HepG2 (cell line): ENCODE data around the gene NPPA.

Experiments used
- ELF4 ChIP-seq: sonication (generic); formaldehyde crosslinking; IDR thresholded peaks from 2 replicates; pipeline ENCODE4 v1.5.0; 2020; ENCODE audit warnings: missing genetic modification reagents, mild to moderate bottlenecking, moderate library complexity, borderline replicate concordance
- ESRRA ChIP-seq: sonication (generic); formaldehyde crosslinking; IDR thresholded peaks from 2 replicates; pipeline ENCODE4 v1.5.1; 2020; ENCODE audit warnings: mild to moderate bottlenecking, low read depth, missing genetic modification reagents
- STAT6 ChIP-seq: sonication (generic); formaldehyde crosslinking; IDR thresholded peaks from 2 replicates; pipeline ENCODE4 v1.4.0; 2020; ENCODE audit warnings: missing genetic modification reagents, mild to moderate bottlenecking, borderline replicate concordance
- ZSCAN9 ChIP-seq: IDR thresholded peaks from 2 replicates; pipeline ENCODE4 v1.6.1; 2016; ENCODE audit warnings: borderline replicate concordance

GRCh38 chr1:11845641-11846335 is 1.8 kb downstream of the NPPA start:
- TF ChIP-seq ESRRA (no peak), ELF4 (CRISPR knock-in tag) (no peak), STAT6 (CRISPR knock-in tag) (no peak), ZSCAN9 (peak; percentile 73; the same call in 1 of the 2 replicates)
